ENCODE data around the gene VWA5B1.

Gene VWA5B1

GRCh38 chr1:20370698-20371097, 80.0 kb downstream of the VWA5B1 start:
- peak; percentile 23 for DNase-seq

DNA sequence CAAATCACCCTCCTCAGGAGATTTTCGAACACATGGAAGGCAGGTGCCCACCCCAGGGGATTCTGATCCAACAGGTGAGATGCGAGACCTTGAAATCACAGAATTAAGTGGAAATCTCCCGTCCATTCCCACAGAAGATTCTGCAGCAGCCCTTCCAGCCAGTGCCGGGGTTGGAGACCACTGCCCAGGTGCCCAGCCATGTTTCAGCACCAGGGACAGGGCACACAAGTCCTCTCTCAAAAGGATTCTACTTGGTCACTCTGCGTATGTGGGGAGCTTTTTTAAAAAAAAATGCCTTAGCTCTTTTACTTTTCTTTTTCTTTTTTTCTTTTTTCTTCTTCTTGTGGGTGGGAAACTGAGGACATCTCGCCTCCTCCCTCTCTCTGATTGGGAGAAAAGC, 80.7 kb downstream of the VWA5B1 start:
- DNase-seq = no peak

GRCh38 chr1:20371883-20372282, 81.2 kb downstream of the VWA5B1 start:
- DNase-seq = no peak

- no peak for DNase-seq
These were observed 82.0 kb downstream of the VWA5B1 start for GRCh38 chr1:20372676-20373075.

GRCh38 chr1:20373286-20373685, 82.6 kb downstream of the VWA5B1 start:
- no peak for DNase-seq

- DNase-seq = no peak
These were observed 83.1 kb downstream of the VWA5B1 start for GRCh38 chr1:20373764-20374163.

GRCh38 chr1:20375563-20375962, 84.9 kb downstream of the VWA5B1 start:
- DNase-seq = no peak

DNA sequence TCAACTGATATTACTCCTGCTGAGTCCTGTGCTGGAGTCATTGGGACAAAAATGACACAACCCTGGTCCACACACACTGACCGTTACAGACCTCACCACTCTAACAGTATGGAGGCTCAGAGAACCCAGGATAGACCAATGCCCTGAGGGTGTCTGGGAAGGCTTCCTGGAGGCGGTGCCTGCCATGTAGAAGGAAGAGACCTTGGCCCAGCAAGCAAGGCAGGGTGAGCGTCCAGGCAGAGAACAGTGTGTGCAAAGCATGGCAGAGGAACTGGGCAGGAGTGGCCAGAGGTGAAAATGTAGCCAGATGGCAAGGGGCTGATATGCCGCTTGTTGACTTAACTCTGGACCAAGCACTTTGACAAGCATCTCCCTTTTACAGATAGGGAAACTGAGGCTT, 85.5 kb downstream of the VWA5B1 start:
- no peak for DNase-seq

DNA sequence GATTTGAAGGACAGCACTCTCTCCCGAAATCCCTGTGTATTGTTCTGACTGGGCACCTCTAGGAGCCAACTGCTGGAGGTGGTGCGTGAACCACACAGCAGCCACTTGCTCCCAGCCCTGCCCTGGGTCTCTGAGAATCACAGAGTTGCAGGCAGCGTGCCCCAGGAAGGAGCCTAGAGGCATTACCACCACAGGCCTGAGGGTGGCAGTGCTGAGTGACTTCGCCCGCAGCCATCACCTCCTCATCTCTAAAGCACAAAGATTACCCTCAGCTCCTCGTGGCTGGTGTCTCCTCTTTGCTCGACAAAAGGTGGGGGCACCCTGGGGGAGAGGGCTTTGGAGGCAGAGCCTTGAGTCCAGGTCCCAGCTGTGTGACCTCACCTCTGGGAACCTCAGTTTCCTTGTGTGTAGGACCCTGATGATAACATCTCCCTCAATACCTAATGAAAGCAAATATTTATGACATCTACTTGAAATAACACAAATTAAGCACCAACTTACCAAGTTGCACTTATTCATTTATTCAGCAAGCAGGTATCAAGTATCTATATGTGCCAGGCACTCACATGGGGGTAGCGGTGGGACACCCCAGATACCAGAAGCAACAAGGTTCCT, 86.3 kb downstream of the VWA5B1 start:
- DNase-seq = no peak

DNA sequence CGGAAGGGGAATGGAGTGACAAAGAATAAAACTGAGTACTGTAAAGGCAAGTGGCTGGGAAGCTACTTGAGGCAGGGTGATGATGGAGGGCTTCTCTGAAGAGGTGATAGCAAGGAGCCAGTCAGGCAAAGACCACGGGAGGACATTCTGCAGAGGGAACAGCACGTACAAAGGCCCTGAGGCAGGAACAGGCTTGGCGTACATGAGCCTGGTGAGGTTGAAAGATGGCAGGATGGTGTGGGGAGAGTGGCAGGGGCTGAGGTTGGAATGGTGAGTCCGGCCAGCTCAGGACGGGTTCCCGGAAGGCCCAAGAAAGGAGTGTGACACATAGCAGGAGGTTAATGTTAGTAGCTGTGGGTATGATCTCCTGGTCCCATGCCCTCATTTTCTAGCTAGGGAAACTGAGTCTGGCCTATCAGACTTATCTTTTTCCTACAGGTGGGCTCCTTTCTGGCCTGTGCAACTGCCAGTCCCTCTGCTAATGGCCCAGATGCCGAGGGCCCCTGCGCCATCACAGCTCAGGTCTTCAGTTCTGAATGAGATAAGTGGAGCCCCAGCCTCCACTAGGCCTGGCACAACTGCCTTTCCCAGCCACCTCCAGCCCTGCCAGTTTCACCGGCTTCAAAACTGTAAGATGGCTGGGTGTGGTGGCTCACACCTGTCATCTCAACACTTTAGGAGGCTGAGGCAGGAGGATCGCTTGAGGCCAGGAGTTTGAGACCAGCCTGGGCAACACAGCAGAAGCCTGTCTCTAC, 87.0 kb downstream of the VWA5B1 start:
- DNase-seq = no peak

DNA sequence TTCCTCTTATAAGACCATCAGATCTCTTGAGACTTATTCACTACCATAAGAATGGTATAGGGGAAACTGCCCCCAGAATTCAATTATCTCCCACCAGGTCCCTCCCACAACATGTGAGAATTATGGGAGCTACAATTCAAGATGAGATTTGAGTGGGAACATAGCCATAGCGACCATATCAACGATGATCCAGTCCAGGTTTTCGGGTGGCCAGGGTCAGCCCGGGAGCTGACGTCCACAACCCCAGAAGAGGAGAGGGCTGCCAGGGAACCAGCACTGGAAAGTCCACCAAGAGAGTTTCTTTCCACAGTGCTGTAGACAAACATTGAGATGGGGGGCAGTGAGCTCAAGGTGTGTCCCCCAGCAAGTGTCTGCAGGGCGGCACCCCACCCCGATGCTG, 88.4 kb downstream of the VWA5B1 start:
- DNase-seq = no peak

- DNase-seq = no peak
These were observed 89.5 kb downstream of the VWA5B1 start for GRCh38 chr1:20380175-20380574.

GRCh38 chr1:20380616-20381035, 90.0 kb downstream of the VWA5B1 start:
- no peak for DNase-seq

GRCh38 chr1:20381045-20381641, 90.5 kb downstream of the VWA5B1 start:
- DNase-seq = no peak

- DNase-seq = no peak
These were observed 91.3 kb downstream of the VWA5B1 start for GRCh38 chr1:20381961-20382360.

- no peak for DNase-seq
These were observed 92.0 kb downstream of the VWA5B1 start for GRCh38 chr1:20382711-20383110.

- no peak for DNase-seq
These were observed 93.0 kb downstream of the VWA5B1 start for GRCh38 chr1:20383631-20384030.

- no peak for DNase-seq
These were observed 95.0 kb downstream of the VWA5B1 start for GRCh38 chr1:20385630-20386029.

GRCh38 chr1:20386323-20387081, 95.8 kb downstream of the VWA5B1 start:
- DNase-seq = no peak

- DNase-seq = no peak
These were observed 98.9 kb downstream of the VWA5B1 start for GRCh38 chr1:20389571-20389970.

GRCh38 chr1:20390589-20391331, 100.1 kb downstream of the VWA5B1 start:
- DNase-seq = no peak

DNA sequence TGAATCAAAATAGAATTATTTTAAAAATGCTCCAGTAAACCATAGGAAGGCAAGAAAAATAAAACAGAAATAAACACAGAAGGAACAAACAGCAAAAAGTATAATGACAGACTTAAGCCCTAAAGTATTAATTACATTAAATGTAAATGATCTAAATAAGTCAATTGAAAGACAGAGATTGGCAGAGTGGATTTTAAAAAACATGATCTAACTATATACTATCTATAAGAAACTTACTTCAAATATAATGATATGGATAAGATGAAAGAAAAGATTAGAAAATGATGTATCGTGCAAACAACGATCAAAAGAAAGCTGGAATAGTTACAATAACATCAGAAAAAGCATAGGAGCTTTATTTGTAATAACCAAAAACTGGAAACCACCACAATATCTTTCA, 104.6 kb downstream of the VWA5B1 start:
- DNase-seq = no peak

DNA sequence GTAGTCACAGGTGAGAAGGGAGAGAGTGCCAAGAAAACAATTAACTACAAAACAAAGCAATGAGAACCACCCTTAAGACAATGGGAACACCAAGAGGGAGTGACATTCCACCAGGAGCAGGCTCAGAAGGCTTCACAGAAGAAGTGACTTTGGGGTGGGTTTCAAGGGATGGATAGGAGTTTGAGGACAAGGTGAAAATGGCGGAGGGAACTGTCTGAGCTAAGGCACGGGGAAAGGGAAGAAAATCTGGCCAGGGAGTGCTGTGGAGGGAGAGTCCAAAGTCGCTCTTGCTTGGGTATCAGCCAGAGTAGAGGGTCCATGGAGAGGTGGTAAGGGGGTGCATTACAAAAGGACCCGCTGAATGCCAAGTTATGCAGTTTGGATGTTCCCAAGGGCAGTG, 108.1 kb downstream of the VWA5B1 start:
- DNase-seq = no peak
